Ovary (tissue), 9 donors: ENCODE measurements around the gene AP5Z1. TPM values are rescaled to one million over a fixed set of nuclear protein-coding genes. Genes with fewer than 3 reads are reported as not detected.

Experiments used
- DNase-seq, 5 donors: peaks; one replicate each; pipeline ENCODE4 v3.0.0-alpha.2; 2019 to 2020
- H3K27ac ChIP-seq, 2 donors: fragments of 200-600 bp; one replicate each; pipeline versions ENCODE4 v1.5.1 to v1.8.0; 2019 to 2022
- H3K27me3 ChIP-seq: fragments of 200-600 bp; one replicate; pipeline ENCODE4 v1.8.0; 2022
- H3K36me3 ChIP-seq: fragments of 200-600 bp; sonication (generic); one replicate; pipeline ENCODE4 v1.5.1; 2019
- H3K4me1 ChIP-seq: one replicate; pipeline ENCODE4 v1.8.1; 2013; ENCODE audit warnings: mild to moderate bottlenecking, moderate library complexity; ENCODE audit not compliant: insufficient read depth
- H3K4me3 ChIP-seq: fragments of 200-600 bp; sonication (generic); one replicate; pipeline ENCODE4 v1.5.1; 2017
- H3K9me3 ChIP-seq, 2 donors: fragments of 200-600 bp in 1 of 2; sonication (generic) in 1 of 2; one replicate each; pipeline versions ENCODE4 v1.5.1 to v1.8.1; 2013 to 2019; ENCODE audit warnings: mild to moderate bottlenecking in 1 of 2, moderate library complexity in 1 of 2
- CTCF ChIP-seq, 3 donors: fragments of 450-650 bp in 2 of 3; fragments of 200-600 bp in 1 of 3; IDR thresholded peaks; one replicate each; pipeline versions ENCODE4 v1.5.1 to v1.8.0; 2016 to 2022; ENCODE audit warnings: antibody characterized with exemption in 3 of 3, mild to moderate bottlenecking in 1 of 3
- EP300 ChIP-seq: sonication (generic); formaldehyde crosslinking; IDR thresholded peaks from one replicate; pipeline ENCODE4 v1.6.1; 2017; ENCODE audit warnings: antibody characterized with exemption
- POLR2A ChIP-seq: fragments of 450-650 bp; IDR thresholded peaks from one replicate; pipeline ENCODE4 v1.6.1; 2017; ENCODE audit warnings: antibody characterized with exemption, mild to moderate bottlenecking, moderate library complexity
- WGBS, 3 donors: extraction: QIAGEN DNeasy Blood & Tissue Kit in 1 of 3; methylation state at CpG; one replicate each; pipeline versions ENCODE4 v1.1.5 to v1.1.7; 2013 to 2017; 5-methylcytosine and 5-hydroxymethylcytosine counted together
- intact Hi-C, 4 donors: fragments of 100-400 bp; cut with DNase I; formaldehyde crosslinking; loops; one replicate each; pipeline versions ENCODE4 v1.11.0 to v1.15.1; 2022 to 2023
- polyA plus RNA-seq, 2 donors: library from polyadenylated mRNA; stranded (reverse); fragments of 200-250 nt in 1 of 2; fragments of 350-450 nt in 1 of 2; fragmentation: Illumina TruSeq in 1 of 2; extraction: RNeasy Lipid Tissue Mini Kit (QIAGEN cat#74804) in 1 of 2; gene quantifications; one replicate each; pipeline ENCODE4 v1.2.3, GENCODE V29; 2013 to 2014
- total RNA-seq, 7 donors: library from RNA; depleted of rRNA in 2 of 7; stranded (reverse); fragments of >200 nt in 2 of 7; fragmentation: NEBNext Ultra II Directional in 3 of 7; extraction: Animal tissue kit (Norgen Biotek cat#: 25700) in 3 of 7; gene quantifications; one replicate each; pipeline versions ENCODE4 v1.1.0 to v1.2.4, GENCODE V29; 2016 to 2023
- donor health status: DM: no; HTN: no; CAD: no; lungs with moderate emphysema.
- donor health status: DM: no; HTN: no; CAD: no.
- donor health status: Bipolar disorder and iron deficiency.
- donor health status: DM: yes; HTN: yes; CAD: no.
- donor health status: DM: no; HTN: no; CAD: no.
- donor health status: DM: yes; HTN: yes; CAD: no.

Gene AP5Z1
- total and polyA plus RNA-seq, 9 donors, result 2.4 to 37.3 (median 23.1) TPM

DNA sequence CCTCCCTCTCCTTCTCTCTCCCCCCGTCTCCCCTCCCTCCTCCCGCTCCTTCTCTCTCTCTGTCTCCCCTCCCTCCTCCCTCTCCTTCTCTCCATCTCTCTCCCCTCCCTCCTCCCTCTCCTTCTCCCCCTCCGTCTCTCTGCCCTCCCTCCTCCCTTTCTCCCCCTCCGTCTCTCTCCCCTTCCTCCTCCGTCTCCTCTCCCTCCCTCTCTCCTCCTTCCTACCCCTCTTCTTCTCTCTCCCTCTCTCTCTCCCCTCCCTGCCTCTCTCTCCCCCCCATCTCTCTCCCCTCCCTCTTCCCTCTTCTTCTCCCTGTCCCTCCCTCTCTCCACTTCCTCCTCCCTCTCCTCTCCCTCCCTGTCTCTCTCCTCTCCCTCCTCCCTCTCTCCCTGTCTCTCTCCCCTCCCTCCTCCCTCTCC lies 32.2 kb downstream of the AP5Z1 start:
- intact Hi-C loops, result loop anchor here in 2 of 4 donors (5.0 to 10.0 kb wide), 3 partner anchors 70 to 157 kb away; partner anchors contain the start of gene RADIL (in 1 of the 2)
- H3K4me3 ChIP-seq, result no peak overlapping the region
- no peaks in the 10 kb centered on the region for H3K9me3 ChIP-seq
- DNase-seq, result no peak
- no peak overlapping the region for H3K27ac ChIP-seq
- no peak for TF ChIP-seq EP300
- TF ChIP-seq POLR2A, result no peak
- TF ChIP-seq CTCF (IDR thresholded peaks at IDR 0.05), result no peak
- no peaks in the 10 kb centered on the region for H3K4me1 ChIP-seq
- 4 to 12% (median 5%) methylated on average over 3 to 5 of the region's 5 CpGs for WGBS, 3 donors
- no peaks in the 10 kb centered on the region for H3K27me3 ChIP-seq
- no peaks in the 10 kb centered on the region for H3K36me3 ChIP-seq

GRCh38 chr7:4808026-4808425 lies 32.6 kb downstream of the AP5Z1 start:
- H3K27ac ChIP-seq, result no peak overlapping the region
- H3K4me1 ChIP-seq, result no peaks in the 10 kb centered on the region
- no peaks in the 10 kb centered on the region for H3K27me3 ChIP-seq
- H3K9me3 ChIP-seq, result no peaks in the 10 kb centered on the region
- TF ChIP-seq EP300, result no peak
- no peak for TF ChIP-seq POLR2A
- TF ChIP-seq CTCF (IDR thresholded peaks at IDR 0.05), result no peak
- no peaks in the 10 kb centered on the region for H3K36me3 ChIP-seq
- WGBS, 3 donors, result 22 to 29% (median 25%) methylated on average over 5 of the region's 5 CpGs
- intact Hi-C loops, result loop anchor here in 2 of 4 donors (5.0 to 10.0 kb wide), 3 partner anchors 69 to 157 kb away; partner anchors contain the start of gene RADIL (in 1 of the 2)
- DNase-seq, result no peak
- no peak overlapping the region for H3K4me3 ChIP-seq

DNA sequence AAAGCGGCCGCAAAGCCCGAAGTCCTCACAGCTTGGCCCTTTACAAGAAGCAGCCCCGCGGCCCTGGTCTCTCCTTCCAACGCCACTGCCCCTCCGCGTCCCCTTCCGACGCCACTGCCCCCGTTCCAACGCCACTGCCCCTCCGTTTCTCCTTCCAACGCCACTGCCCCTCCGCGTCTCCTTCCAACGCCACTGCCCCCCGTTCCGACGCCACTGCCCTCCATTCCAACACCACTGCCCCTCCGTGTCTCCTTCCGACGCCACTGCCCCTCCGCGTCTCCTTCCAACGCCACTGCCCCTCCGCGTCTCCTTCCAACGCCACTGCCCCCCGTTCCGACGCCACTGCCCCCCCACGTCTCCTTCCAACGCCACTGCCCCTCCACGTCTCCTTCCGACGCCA lies 33.1 kb downstream of the AP5Z1 start:
- TF ChIP-seq EP300 (no peak), CTCF (IDR thresholded peaks at IDR 0.05) (no peak), POLR2A (no peak)
- Histone ChIP-seq H3K9me3 (no peaks in the 10 kb centered on the region), H3K27ac (no peak overlapping the region), H3K4me3 (no peak overlapping the region), H3K27me3 (no peaks in the 10 kb centered on the region), H3K36me3 (no peaks in the 10 kb centered on the region), H3K4me1 (no peaks in the 10 kb centered on the region)
- intact Hi-C loops, result loop anchor here in 2 of 4 donors (5.0 to 10.0 kb wide), 3 partner anchors 69 to 156 kb away; partner anchors contain the start of gene RADIL (in 1 of the 2)
- 78 to 81% (median 80%) methylated on average over 37 of the region's 37 CpGs for WGBS, 3 donors
- DNase-seq, result no peak

DNA sequence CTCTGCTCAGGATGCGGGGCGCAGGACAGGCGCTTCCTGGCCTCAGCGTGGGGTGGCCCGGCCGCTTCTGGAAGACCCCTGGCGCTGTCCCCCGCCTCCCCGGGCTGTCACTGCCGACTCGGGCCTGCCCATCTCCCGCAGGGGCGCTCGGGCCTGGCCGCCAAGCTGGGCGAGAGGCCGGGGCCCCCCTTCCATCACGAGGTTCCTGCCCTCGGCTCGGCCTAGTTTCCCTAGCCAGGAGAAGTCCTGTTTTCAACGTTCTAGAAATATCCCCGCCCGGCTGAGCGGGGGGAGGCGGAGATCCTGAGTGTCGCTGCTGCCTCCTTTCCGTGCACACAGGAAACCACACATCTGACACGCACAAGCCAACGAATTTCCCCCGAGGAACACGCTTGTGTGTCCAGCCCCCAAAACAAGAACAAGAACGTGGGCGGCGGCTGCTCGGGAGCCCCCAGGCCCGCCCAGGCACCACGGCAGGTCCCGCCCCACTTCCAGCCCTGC lies 33.7 kb downstream of the AP5Z1 start:
- WGBS, 3 donors, result 84 to 92% (median 87%) methylated on average over 36 to 38 of the region's 38 CpGs
- H3K9me3 ChIP-seq, result no peaks in the 10 kb centered on the region
- H3K27ac ChIP-seq, result no peak overlapping the region
- no peak overlapping the region for H3K4me3 ChIP-seq
- H3K4me1 ChIP-seq, result no peaks in the 10 kb centered on the region
- TF ChIP-seq EP300, result no peak
- no peak for DNase-seq
- H3K36me3 ChIP-seq, result no peaks in the 10 kb centered on the region
- H3K27me3 ChIP-seq, result no peaks in the 10 kb centered on the region
- intact Hi-C loops, result loop anchor here in 2 of 4 donors (5.0 to 10.0 kb wide), 3 partner anchors 68 to 156 kb away; partner anchors contain the start of gene RADIL (in 1 of the 2)

DNA sequence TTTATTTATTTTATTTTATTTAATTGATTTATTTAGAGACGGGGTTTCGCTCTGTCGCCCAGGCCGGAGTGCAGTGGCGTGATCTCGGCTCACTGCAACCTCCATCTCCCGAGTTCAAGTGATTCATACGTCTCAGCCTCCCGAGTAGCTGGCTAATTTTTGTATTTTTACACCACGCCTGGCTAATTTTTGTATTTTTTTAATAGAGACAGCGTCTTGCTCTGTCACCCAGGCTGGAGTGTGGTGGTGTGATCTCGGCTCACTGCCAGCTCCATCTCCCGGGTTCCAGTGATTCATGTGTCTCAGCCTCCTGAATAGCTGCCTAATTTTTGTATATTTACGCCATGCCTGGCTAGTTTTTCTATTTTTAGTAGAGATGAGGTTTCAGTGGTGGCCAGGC lies 34.2 kb downstream of the AP5Z1 start:
- 84 to 95% (median 92%) methylated on average over 14 of the region's 14 CpGs for WGBS, 3 donors
- no peak overlapping the region for H3K27ac ChIP-seq
- no peaks in the 10 kb centered on the region for H3K4me1 ChIP-seq
- no peaks in the 10 kb centered on the region for H3K9me3 ChIP-seq
- intact Hi-C loops, result loop anchor here in 2 of 4 donors (5.0 to 10.0 kb wide), 3 partner anchors 68 to 155 kb away; partner anchors contain the start of gene RADIL (in 1 of the 2)
- no peak for TF ChIP-seq POLR2A
- no peak for TF ChIP-seq EP300
- no peak for TF ChIP-seq CTCF (IDR thresholded peaks at IDR 0.05)
- no peaks in the 10 kb centered on the region for H3K27me3 ChIP-seq
- DNase-seq, result no peak
- H3K36me3 ChIP-seq, result no peaks in the 10 kb centered on the region
- H3K4me3 ChIP-seq, result no peak overlapping the region
